Left ventricle myocardium inferior (tissue), 1 donor: ENCODE data around the gene CALML6. TPM values are rescaled to one million over a fixed set of nuclear protein-coding genes. Genes with fewer than 3 reads are reported as not detected.

ENCODE experiments used
- DNase-seq: peaks from one replicate; pipeline ENCODE4 v3.0.0-alpha.2; 2020
- H3K27ac ChIP-seq: fragments of 200-600 bp; replicated peaks from 2 replicates; pipeline ENCODE4 v1.8.0; 2021
- H3K27me3 ChIP-seq: fragments of 200-600 bp; 2 replicates; pipeline ENCODE4 v1.8.0; 2021; ENCODE audit warnings: low read depth
- H3K36me3 ChIP-seq: fragments of 200-600 bp; 2 replicates; pipeline ENCODE4 v1.8.0; 2021
- H3K4me1 ChIP-seq: fragments of 200-600 bp; 2 replicates; pipeline ENCODE4 v1.8.0; 2021
- H3K4me3 ChIP-seq: fragments of 200-600 bp; 2 replicates; pipeline ENCODE4 v1.8.0; 2021; ENCODE audit warnings: mild to moderate bottlenecking, moderate library complexity
- H3K9me3 ChIP-seq: fragments of 200-600 bp; replicated peaks from 2 replicates; pipeline ENCODE4 v1.8.0; 2021
- intact Hi-C: fragments of 100-400 bp; cut with micrococcal nuclease; formaldehyde crosslinking; loops from one replicate; pipeline ENCODE4 v1.11.0; 2022
- total RNA-seq: library from RNA; stranded (reverse); fragmentation: NEBNext Ultra II Directional; extraction: Animal tissue kit (Norgen Biotek cat#: 25700); gene quantifications from one replicate; pipeline ENCODE4 v1.2.1, GENCODE V29; 2021
- TF ChIP-seq, protein P1 (sequence below): fragments of 200-600 bp; IDR thresholded peaks from 2 replicates; pipeline ENCODE4 v1.8.0; 2021; ENCODE audit warnings: antibody characterized with exemption, mild to moderate bottlenecking, borderline replicate concordance
- donor health status: DM: no; HTN: yes; CAD: no; lungs with severe emphysema.

The CALML6 gene
- total RNA-seq, 1 donor from 2014 or later, result not detected

DNA sequence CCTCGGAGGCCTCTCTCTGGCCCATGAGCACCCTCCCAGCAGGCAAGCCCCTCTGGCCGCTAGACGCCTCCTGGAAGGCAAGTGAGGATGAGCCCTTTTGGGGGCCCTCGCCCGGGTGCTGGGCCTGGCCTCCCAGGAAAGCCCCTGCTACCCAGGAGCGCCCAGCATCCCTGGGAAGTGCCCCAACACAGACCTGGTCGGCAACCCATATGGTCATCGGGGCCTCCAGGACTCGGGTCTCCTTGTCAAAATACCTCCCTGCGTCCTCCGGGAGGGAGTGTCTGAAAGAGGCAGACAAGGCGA is 25.0 kb downstream of the CALML6 start:
- no peak overlapping the region for H3K27ac ChIP-seq
- no peak overlapping the region for H3K4me3 ChIP-seq
- TF ChIP-seq, protein P1, sequence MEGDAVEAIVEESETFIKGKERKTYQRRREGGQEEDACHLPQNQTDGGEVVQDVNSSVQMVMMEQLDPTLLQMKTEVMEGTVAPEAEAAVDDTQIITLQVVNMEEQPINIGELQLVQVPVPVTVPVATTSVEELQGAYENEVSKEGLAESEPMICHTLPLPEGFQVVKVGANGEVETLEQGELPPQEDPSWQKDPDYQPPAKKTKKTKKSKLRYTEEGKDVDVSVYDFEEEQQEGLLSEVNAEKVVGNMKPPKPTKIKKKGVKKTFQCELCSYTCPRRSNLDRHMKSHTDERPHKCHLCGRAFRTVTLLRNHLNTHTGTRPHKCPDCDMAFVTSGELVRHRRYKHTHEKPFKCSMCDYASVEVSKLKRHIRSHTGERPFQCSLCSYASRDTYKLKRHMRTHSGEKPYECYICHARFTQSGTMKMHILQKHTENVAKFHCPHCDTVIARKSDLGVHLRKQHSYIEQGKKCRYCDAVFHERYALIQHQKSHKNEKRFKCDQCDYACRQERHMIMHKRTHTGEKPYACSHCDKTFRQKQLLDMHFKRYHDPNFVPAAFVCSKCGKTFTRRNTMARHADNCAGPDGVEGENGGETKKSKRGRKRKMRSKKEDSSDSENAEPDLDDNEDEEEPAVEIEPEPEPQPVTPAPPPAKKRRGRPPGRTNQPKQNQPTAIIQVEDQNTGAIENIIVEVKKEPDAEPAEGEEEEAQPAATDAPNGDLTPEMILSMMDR, result no peak
- intact Hi-C loops, result no loop called here
- no peaks in the 10 kb centered on the region for H3K36me3 ChIP-seq
- DNase-seq, result no peak
- no peaks in the 10 kb centered on the region for H3K9me3 ChIP-seq
- H3K27me3 ChIP-seq, result peaks cover 51% of the 10 kb centered on the region
- H3K4me1 ChIP-seq, result peaks cover 6% of the 10 kb centered on the region

DNA sequence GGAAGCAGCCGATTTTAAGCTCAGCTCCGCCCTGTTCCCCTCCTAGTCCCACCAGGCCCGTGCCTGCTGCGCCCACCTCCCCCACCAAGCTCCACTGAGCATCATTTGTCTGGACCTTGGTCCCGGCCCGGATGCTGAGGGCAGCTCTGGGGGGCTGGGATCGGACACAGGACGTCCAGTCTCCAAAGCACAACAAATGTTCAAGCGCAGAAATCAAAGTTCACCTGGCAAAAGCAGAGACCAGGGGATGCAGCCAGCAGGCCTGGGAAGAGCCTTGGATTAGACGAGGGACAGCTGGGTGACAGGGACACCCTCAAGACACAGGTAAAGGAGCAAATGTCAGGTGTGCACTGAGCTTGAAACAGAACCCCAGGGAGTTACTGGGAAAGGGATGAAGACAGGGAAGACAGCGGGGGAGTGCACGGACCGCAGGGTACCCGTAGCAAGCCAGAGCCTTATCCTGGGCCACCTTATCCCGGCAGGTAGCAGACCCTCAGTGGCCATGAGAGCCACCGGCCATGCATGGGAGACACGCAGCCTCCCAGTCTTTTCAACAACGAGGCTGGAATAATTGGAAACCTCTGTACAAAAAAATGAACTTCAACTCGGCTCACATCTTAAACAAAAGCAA is 26.3 kb downstream of the CALML6 start:
- H3K4me1 ChIP-seq, result peaks cover 7% of the 10 kb centered on the region
- H3K4me3 ChIP-seq, result no peak overlapping the region
- H3K27me3 ChIP-seq, result peaks cover 60% of the 10 kb centered on the region
- H3K36me3 ChIP-seq, result no peaks in the 10 kb centered on the region
- no peaks in the 10 kb centered on the region for H3K9me3 ChIP-seq
- intact Hi-C loops, result no loop called here
- H3K27ac ChIP-seq, result no peak overlapping the region
- TF ChIP-seq, protein P1, result no peak
- DNase-seq, result no peak

- Histone ChIP-seq H3K36me3 (no peaks in the 10 kb centered on the region), H3K27me3 (peaks cover 68% of the 10 kb centered on the region), H3K27ac (no peak overlapping the region), H3K4me1 (peaks cover 15% of the 10 kb centered on the region), H3K4me3 (no peak overlapping the region), H3K9me3 (no peaks in the 10 kb centered on the region)
- intact Hi-C loops, result no loop called here
- TF ChIP-seq, protein P1, result no peak
- DNase-seq, result no peak
Measured at GRCh38 chr1:1941868-1942752, 27.1 kb downstream of the CALML6 start.

- no peak for DNase-seq
- H3K4me3 ChIP-seq, result no peak overlapping the region
- H3K36me3 ChIP-seq, result no peaks in the 10 kb centered on the region
- H3K27ac ChIP-seq, result no peak overlapping the region
- no peaks in the 10 kb centered on the region for H3K9me3 ChIP-seq
- intact Hi-C loops, result no loop called here
- TF ChIP-seq, protein P1, result no peak
- H3K27me3 ChIP-seq, result peaks cover 72% of the 10 kb centered on the region
- peaks cover 15% of the 10 kb centered on the region for H3K4me1 ChIP-seq
Measured at GRCh38 chr1:1942753-1943656, 27.9 kb downstream of the CALML6 start.

DNA sequence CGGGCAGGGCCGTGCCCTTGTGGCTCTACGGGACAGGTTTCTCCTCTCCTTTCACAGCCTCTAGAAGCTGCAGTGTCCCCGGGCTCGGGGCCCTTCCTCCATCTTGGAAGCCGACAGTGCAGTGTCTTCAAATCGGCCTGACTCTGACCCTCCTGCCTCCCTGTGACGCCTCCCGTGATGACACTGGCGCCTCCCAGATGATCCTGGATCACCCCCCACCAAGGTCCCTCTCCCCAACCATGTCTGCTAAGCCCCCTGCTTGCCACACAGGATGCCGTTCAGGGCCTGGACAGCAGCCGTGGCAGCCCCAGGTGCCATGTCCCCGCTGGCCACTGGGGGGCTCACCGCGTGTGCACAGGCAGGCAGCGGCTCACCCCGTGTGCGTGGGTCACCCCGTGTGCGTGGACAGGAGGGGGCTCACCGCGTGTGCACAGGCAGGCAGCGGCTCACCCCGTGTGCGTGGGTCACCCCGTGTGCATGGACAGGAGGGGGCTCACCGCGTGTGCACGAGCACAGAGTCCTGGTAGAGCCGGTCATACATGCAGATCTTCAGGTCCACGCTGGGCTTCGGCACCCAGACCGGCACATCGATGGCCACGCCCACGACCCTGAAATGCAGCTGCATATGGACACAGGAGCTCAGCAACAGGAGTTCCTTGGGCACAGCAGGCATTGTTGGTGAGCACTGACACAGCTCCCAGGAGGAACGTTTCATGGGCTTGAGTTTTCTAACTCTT is 28.9 kb downstream of the CALML6 start:
- H3K27me3 ChIP-seq, result peaks cover 67% of the 10 kb centered on the region
- no peak for DNase-seq
- intact Hi-C loops, result no loop called here
- H3K4me1 ChIP-seq, result peaks cover 15% of the 10 kb centered on the region
- H3K9me3 ChIP-seq, result no peaks in the 10 kb centered on the region
- TF ChIP-seq, protein P1, result peak; percentile 94
- no peaks in the 10 kb centered on the region for H3K36me3 ChIP-seq
- no peak overlapping the region for H3K27ac ChIP-seq
- peak overlapping the region; percentile 17 for H3K4me3 ChIP-seq
